ENCODE data around the gene ACTG2. TPM values are rescaled to one million over a fixed set of nuclear protein-coding genes. Genes with fewer than 3 reads are reported as not detected.

Gene ACTG2
- total and polyA plus RNA-seq, 3 experiments from 2014 or later: not detected

DNA sequence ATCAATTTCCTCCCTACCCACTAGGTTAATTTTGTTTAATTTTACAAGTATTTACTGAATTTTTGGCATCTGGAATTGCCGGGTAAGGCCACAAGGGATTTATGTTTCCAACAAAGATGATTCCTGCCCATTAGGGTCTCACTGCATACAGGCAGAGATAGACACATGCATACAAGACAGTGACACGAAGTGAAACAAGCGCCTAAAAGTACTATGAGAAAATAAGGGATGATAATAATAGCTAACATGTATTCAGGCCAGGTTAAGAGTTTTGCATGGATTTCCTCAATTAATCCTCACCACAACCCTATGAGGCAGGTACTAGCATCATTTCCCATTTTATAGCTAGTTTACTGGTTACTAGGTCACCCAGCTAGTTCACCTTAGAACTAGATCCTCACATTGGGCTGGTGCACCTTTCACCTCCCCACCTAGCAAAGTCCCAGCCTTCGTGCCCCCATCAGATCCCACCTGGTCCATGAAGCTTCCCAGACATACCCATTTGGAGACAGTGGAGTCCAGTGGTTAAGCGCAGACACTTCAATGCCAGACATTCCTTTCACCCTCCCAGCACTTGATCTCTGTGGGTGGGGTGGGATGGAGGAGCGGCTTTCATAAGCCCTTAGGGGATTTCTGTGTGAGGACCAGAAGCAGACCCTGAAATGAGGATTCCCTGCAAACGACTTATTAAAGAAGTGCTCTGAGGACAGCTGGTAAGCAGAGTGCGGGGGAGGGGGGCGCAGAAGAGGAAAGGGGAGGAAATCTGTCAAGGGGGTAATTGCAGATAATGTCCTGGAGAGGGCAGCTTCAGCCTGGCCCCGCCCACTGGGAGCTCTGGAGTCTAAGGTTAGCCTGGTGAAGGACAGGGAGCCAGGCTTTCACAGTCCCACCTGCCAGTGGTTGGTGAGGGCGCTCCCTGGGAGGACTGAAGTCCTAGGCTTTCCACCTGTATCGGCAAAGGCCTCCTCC, 28.1 kb downstream of the ACTG2 start:
- no peaks in the 10 kb centered on the region for H3K4me1 ChIP-seq (ENCODE audit: insufficient read depth, low read length)
- ChIA-PET POLR2A (no interaction called here), CTCF (no interaction called here)
- no peaks in the 10 kb centered on the region for H3K36me3 Mint-ChIP-seq
- H3K9me3 ChIP-seq (ENCODE audit: low read length): no peaks in the 10 kb centered on the region
- H3K27me3 ChIP-seq (ENCODE audit: insufficient read depth, low read length, poor library complexity, severe bottlenecking): no peaks in the 10 kb centered on the region
- H3K27ac ChIP-seq (ENCODE audit: low read depth, low read length): no peak overlapping the region
- H3K27me3 Mint-ChIP-seq: peaks cover 0 to 4% of the 10 kb centered on the region in 2 donors
- H3K4me3 ChIP-seq (ENCODE audit: low read length): no peak overlapping the region
- peaks cover 0 to under 1% (median 0%) of the 10 kb centered on the region in 3 donors for H3K4me1 Mint-ChIP-seq
- H3K36me3 ChIP-seq (ENCODE audit: insufficient read depth, low read length): no peaks in the 10 kb centered on the region
- H3K9me3 Mint-ChIP-seq: no peaks in the 10 kb centered on the region
- no peak overlapping the region for H3K4me3 Mint-ChIP-seq
- H3K27ac Mint-ChIP-seq: peak overlapping the region in 1 of 8 donors; percentile 67
- peak in 4 of 5 donors; percentile 6 to 50 (median 19) for DNase-seq

DNA sequence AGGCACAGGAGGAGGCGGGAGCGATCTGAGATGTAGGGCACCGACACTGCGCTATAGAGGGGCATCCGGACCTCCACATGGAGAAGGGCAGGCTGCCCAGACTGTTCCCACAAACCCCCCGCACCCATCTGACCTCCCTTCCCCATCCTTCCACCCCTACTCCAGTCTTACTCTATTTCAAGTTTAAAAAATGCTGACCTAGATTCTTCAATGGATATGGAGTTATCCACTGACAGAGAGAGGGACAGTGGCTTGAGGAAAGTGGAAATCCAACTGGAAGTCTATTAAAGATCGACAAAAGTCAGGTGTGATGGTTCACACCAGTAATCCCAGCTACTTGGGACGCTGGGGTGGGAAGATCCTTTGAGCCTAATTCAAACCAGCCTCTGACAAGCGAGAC, 28.8 kb downstream of the ACTG2 start:
- H3K27me3 Mint-ChIP-seq: peaks cover 0 to 4% of the 10 kb centered on the region in 2 donors
- H3K9me3 Mint-ChIP-seq: no peaks in the 10 kb centered on the region
- no peak overlapping the region for H3K27ac Mint-ChIP-seq
- CTCF ChIA-PET: no interaction called here
- Histone ChIP-seq H3K36me3 (ENCODE audit: insufficient read depth, low read length) (no peaks in the 10 kb centered on the region), H3K27ac (ENCODE audit: low read depth, low read length) (no peak overlapping the region), H3K9me3 (ENCODE audit: low read length) (no peaks in the 10 kb centered on the region), H3K27me3 (ENCODE audit: insufficient read depth, low read length, poor library complexity, severe bottlenecking) (no peaks in the 10 kb centered on the region), H3K4me1 (ENCODE audit: insufficient read depth, low read length) (peaks cover 4% of the 10 kb centered on the region), H3K4me3 (ENCODE audit: low read length) (no peak overlapping the region)
- DNase-seq: no peak
- no peak overlapping the region for H3K4me3 Mint-ChIP-seq
- POLR2A ChIA-PET: no interaction called here
- peaks cover 0 to under 1% (median 0%) of the 10 kb centered on the region in 3 donors for H3K36me3 Mint-ChIP-seq
- peaks cover 4 to 8% (median 7%) of the 10 kb centered on the region in 3 donors for H3K4me1 Mint-ChIP-seq

DNA sequence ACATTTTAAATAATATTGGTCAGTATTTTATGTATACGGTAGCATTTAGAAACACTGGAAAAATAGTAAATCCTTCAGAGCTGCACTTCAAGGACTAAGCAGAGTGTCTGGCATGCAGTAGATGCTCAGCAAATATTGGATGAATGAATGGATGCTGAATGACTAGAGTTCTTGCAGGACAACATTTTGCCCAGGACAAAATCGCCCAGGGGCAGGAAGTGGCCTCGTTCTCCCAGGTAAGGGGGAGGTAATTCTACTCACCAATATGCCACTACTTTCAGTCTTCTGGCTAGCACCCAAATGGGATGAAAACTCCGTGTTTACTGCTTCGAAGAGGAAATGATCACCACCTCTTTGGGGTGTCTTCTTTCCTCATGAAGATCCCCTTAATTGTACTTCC, 29.9 kb downstream of the ACTG2 start:
- H3K4me3 Mint-ChIP-seq: no peak overlapping the region
- H3K27ac Mint-ChIP-seq: no peak overlapping the region
- Histone ChIP-seq H3K36me3 (ENCODE audit: insufficient read depth, low read length) (no peaks in the 10 kb centered on the region), H3K4me3 (ENCODE audit: low read length) (no peak overlapping the region), H3K9me3 (ENCODE audit: low read length) (no peaks in the 10 kb centered on the region), H3K27me3 (ENCODE audit: insufficient read depth, low read length, poor library complexity, severe bottlenecking) (no peaks in the 10 kb centered on the region), H3K4me1 (ENCODE audit: insufficient read depth, low read length) (peaks cover 8% of the 10 kb centered on the region), H3K27ac (ENCODE audit: low read depth, low read length) (no peak overlapping the region)
- ChIA-PET POLR2A (no interaction called here), CTCF (no interaction called here)
- no peak for DNase-seq
- peaks cover 0 to 4% of the 10 kb centered on the region in 2 donors for H3K27me3 Mint-ChIP-seq
- H3K36me3 Mint-ChIP-seq: peaks cover 0 to 6% (median 0%) of the 10 kb centered on the region in 3 donors
- peaks cover 10 to 18% (median 14%) of the 10 kb centered on the region in 3 donors for H3K4me1 Mint-ChIP-seq
- no peaks in the 10 kb centered on the region for H3K9me3 Mint-ChIP-seq

DNA sequence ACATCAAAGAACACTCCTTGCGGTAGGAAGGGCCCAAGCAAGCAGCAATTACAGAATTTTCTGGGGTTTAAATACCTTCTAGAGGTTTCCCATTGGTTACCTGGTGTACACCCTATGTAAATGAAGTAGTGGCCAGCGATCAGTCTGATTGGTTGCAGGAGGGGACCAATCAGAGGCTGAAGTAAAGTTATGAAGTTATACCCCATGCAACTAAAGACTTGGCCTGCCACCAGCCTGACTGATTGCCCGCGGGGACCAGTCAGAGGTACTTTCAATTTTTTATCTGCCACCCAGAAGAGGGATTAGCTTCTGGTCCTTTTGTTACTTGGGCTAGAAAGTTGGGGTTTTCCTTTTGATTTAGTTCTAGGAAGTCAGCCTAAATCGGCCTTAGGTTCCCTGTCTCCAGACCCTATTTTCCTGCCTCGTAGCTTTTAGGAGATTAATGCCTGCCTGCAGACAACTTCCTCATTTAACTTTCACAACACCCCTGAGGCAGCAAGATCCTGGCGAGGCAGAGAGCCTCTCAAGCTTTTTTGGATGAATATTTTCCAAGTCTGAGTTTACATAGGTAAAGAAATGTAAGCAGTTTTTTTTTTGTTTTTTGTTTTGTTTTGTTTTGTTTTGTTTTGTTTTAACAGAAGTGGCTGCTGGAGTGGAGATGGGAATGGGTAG, 32.4 kb downstream of the ACTG2 start:
- DNase-seq: no peak
- H3K36me3 ChIP-seq (ENCODE audit: insufficient read depth, low read length): no peaks in the 10 kb centered on the region
- CTCF ChIA-PET: interaction anchor here (1.2 kb wide), 2 partner anchors 62 to 86 kb away, joined by 3 to 4 read pairs; no protein-coding TSS in a partner anchor
- no peak overlapping the region for H3K4me3 ChIP-seq (ENCODE audit: low read length)
- H3K9me3 Mint-ChIP-seq: no peaks in the 10 kb centered on the region
- peaks cover 33% of the 10 kb centered on the region for H3K4me1 ChIP-seq (ENCODE audit: insufficient read depth, low read length)
- peak overlapping the region in 5 of 8 donors; percentile 29 to 99 (median 46) for H3K27ac Mint-ChIP-seq
- peaks cover 35 to 42% (median 39%) of the 10 kb centered on the region in 3 donors for H3K4me1 Mint-ChIP-seq
- H3K27me3 ChIP-seq (ENCODE audit: insufficient read depth, low read length, poor library complexity, severe bottlenecking): no peaks in the 10 kb centered on the region
- peak overlapping the region in 3 of 7 donors; percentile 24 to 96 (median 29) for H3K4me3 Mint-ChIP-seq
- POLR2A ChIA-PET: no interaction called here
- no peaks in the 10 kb centered on the region for H3K9me3 ChIP-seq (ENCODE audit: low read length)
- H3K36me3 Mint-ChIP-seq: peaks cover 0 to 12% (median 5%) of the 10 kb centered on the region in 3 donors
- H3K27ac ChIP-seq (ENCODE audit: low read depth, low read length): no peak overlapping the region
- H3K27me3 Mint-ChIP-seq: no peaks in the 10 kb centered on the region

DNA sequence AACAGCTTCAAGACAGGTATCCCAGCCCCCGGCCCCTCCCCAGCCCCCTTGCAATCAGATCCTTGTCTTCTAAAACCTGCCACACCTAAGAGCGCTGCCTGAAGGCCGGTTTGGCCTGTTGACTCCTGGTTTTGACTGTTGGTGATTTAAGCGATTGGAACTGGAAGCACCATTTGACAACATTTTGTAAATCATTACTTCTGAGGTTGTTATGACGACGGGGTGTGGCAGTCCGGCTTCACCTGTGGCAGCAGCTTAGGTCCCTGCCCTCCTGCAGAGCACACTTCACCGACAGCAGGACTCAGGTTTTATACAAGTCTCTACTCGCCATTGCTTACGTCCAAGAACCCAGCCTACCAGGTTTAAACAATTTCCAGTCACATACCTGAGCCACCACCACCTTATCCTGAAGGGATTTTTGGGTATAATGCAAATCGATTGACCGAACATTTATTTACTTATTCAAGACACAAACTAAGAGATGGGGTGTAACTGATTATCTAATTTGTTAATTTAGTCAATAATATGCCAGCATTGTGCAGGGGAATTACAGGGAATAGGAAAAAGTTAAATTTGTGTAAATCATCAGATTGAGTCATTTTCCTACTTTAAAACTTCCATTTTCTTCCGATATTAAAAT, 33.2 kb downstream of the ACTG2 start:
- Histone ChIP-seq H3K27me3 (ENCODE audit: insufficient read depth, low read length, poor library complexity, severe bottlenecking) (no peaks in the 10 kb centered on the region), H3K27ac (ENCODE audit: low read depth, low read length) (peak overlapping the region; percentile 99), H3K9me3 (ENCODE audit: low read length) (no peaks in the 10 kb centered on the region), H3K4me3 (ENCODE audit: low read length) (peak overlapping the region; percentile 82), H3K4me1 (ENCODE audit: insufficient read depth, low read length) (peaks cover 38% of the 10 kb centered on the region), H3K36me3 (ENCODE audit: insufficient read depth, low read length) (no peaks in the 10 kb centered on the region)
- Mint-ChIP-seq H3K27me3 (no peaks in the 10 kb centered on the region), H3K4me3 (peak overlapping the region; percentile 81 to 96 (median 93)), H3K27ac (peak overlapping the region; percentile 43 to 99 (median 98)), H3K4me1 (peaks cover 40 to 50% (median 47%) of the 10 kb centered on the region in 3 donors), H3K9me3 (no peaks in the 10 kb centered on the region), H3K36me3 (peaks cover 0 to 15% (median 7%) of the 10 kb centered on the region in 3 donors)
- no peak for DNase-seq
- ChIA-PET CTCF (interaction anchor here (0.5 to 1.8 kb wide), 3 partner anchors 53 to 163 kb away, joined by 3 to 4 read pairs (median 3); no protein-coding TSS in a partner anchor), POLR2A (no interaction called here)

DNA sequence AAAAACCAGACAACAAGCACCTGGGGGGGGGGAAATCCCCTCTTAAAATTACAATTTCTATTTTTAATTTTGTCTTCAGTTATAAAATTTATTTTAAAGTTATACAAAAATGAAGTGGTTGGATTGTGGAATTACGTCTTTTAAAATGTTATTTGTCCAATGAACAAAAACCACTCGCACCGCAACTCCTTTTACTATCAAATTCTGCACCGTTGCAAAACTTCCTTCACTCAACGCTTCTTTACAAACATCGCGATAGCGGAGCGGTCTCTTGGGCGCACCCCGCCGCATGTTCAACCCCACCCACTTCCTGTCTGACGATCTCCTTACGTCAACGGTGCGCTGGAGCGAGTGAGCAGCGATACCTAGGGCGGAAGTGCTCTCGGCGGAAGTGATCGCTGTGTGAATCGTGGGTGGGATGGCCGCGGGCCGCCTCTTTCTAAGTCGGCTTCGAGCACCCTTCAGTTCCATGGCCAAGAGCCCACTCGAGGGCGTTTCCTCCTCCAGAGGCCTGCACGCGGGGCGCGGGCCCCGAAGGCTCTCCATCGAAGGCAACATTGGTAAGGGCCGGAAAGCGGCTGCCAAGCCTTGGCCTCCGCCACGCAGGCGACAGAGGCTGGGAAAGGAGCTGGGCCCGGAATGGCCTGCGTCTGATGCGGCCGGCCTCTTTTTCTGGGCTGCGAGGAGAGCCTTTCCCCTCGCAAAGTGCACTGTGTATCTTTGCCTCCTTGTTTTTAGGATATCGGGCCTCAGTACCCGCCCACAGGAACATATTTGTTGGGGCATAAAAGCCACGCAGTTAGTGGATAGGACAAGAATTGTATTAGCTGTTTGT, 33.9 kb downstream of the ACTG2 start, which contains the start of gene DGUOK:
TSS of gene DGUOK (plus strand) at position 388 of the 835 bp plus-strand sequence. CDS start at position 419, 31 bp downstream.
- Mint-ChIP-seq H3K27ac (peak within 1 kb of the TSS; percentile 97 to 99 (median 99)), H3K4me1 (peaks cover 47 to 57% (median 55%) of the 10 kb centered on the region in 3 donors), H3K9me3 (no peaks in the 10 kb centered on the region), H3K36me3 (peaks cover 0 to 21% (median 11%) of the 10 kb centered on the region in 3 donors), H3K27me3 (no peaks in the 10 kb centered on the region), H3K4me3 (peak within 1 kb of the TSS; percentile 81 to 96 (median 93))
- Histone ChIP-seq H3K27ac (ENCODE audit: low read depth, low read length) (peak within 1 kb of the TSS; percentile 99), H3K4me3 (ENCODE audit: low read length) (peak within 1 kb of the TSS; percentile 82), H3K36me3 (ENCODE audit: insufficient read depth, low read length) (no peaks in the 10 kb centered on the region), H3K27me3 (ENCODE audit: insufficient read depth, low read length, poor library complexity, severe bottlenecking) (no peaks in the 10 kb centered on the region), H3K4me1 (ENCODE audit: insufficient read depth, low read length) (peaks cover 46% of the 10 kb centered on the region), H3K9me3 (ENCODE audit: low read length) (no peaks in the 10 kb centered on the region)
- ChIA-PET CTCF (interaction anchor here (0.5 to 1.8 kb wide), 5 partner anchors 9 to 193 kb away, joined by 3 to 4 read pairs (median 3); no protein-coding TSS in a partner anchor), POLR2A (interaction anchor here (0.6 to 1.2 kb wide), 11 partner anchors 9 to 272 kb away, joined by 3 to 10 read pairs (median 3); partner anchors contain the start of genes MOB1A, MTHFD2 and TPRKB)
- peak; percentile 92 to 99 (median 97) for DNase-seq

DNA sequence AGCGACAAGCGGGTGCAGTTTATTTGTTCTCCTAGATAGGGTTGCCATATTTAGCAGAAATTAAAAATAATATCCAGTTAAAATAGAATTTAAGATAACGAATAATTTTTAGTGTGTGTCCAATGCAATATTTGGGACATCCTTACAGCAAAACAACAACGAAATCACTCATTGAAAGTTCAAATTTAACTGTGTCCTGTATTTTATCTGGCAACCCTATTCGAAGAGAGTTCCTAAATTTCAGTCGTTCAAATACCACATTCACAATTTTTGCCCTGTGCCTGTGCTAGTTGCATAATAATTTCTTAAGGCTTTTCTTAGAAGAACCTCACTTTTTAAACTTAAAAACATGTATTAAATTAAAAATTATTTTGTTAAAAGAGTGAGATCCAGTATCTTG, 34.5 kb downstream of the ACTG2 start:
- peaks cover 52% of the 10 kb centered on the region for H3K4me1 ChIP-seq (ENCODE audit: insufficient read depth, low read length)
- peak overlapping the region; percentile 81 to 96 (median 93) for H3K4me3 Mint-ChIP-seq
- H3K4me3 ChIP-seq (ENCODE audit: low read length): peak overlapping the region; percentile 82
- CTCF ChIA-PET: interaction anchor here (0.8 to 1.8 kb wide), 4 partner anchors 8 to 193 kb away, joined by 3 to 4 read pairs (median 3); no protein-coding TSS in a partner anchor
- peaks cover 0 to 26% (median 12%) of the 10 kb centered on the region in 3 donors for H3K36me3 Mint-ChIP-seq
- POLR2A ChIA-PET: interaction anchor here (0.6 to 1.2 kb wide), 11 partner anchors 8 to 271 kb away, joined by 3 to 10 read pairs (median 3); partner anchors contain the start of genes MOB1A, MTHFD2 and TPRKB
- peak overlapping the region; percentile 99 for H3K27ac ChIP-seq (ENCODE audit: low read depth, low read length)
- no peaks in the 10 kb centered on the region for H3K9me3 ChIP-seq (ENCODE audit: low read length)
- no peaks in the 10 kb centered on the region for H3K9me3 Mint-ChIP-seq
- no peak for DNase-seq
- peaks cover 54 to 64% (median 61%) of the 10 kb centered on the region in 3 donors for H3K4me1 Mint-ChIP-seq
- H3K36me3 ChIP-seq (ENCODE audit: insufficient read depth, low read length): peaks cover 2% of the 10 kb centered on the region
- peak overlapping the region; percentile 97 to 99 (median 99) for H3K27ac Mint-ChIP-seq
- no peaks in the 10 kb centered on the region for H3K27me3 ChIP-seq (ENCODE audit: insufficient read depth, low read length, poor library complexity, severe bottlenecking)
- H3K27me3 Mint-ChIP-seq: no peaks in the 10 kb centered on the region

Data from CD8-positive, alpha-beta memory T cell (primary cell).